Measurements from ENCODE around the gene CASKIN2. TPM values are rescaled to one million over a fixed set of nuclear protein-coding genes. Genes with fewer than 3 reads are reported as not detected.

Gene CASKIN2
- total RNA-seq, 1 donor from 2014 or later, result 5.7 TPM

DNA sequence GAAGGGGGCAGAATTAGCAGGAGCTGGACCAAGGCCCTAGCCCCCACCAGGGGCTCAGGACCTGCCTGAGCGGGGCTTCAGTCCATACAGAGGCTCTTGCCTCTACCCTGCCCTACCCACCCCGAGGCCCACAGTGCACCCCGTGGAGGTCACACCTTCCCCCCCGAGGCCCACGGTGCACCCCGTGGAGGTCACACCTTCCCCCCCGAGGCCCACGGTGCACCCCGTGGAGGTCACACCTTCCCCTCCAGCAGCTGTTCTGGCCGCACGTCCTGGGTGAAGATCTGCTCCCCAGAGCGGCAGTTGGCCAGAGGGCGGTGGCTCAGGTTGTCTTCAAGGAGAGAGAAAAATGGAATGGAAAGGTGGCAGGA, 11.4 kb downstream of the CASKIN2 start:
- no peak overlapping the region for H3K27ac Mint-ChIP-seq
- H3K4me1 ChIP-seq, result no peaks in the 10 kb centered on the region
- H3K4me1 Mint-ChIP-seq, result no peaks in the 10 kb centered on the region
- no peak overlapping the region for H3K4me2 ChIP-seq
- H2AFZ ChIP-seq (replicated peaks), result no peak overlapping the region
- H3K4me3 ChIP-seq, result no peak overlapping the region
- H3K9me3 Mint-ChIP-seq, result no peaks in the 10 kb centered on the region
- no peaks in the 10 kb centered on the region for H3K9me3 ChIP-seq (ENCODE audit: low read depth)
- peaks cover 10% of the 10 kb centered on the region for H3K36me3 Mint-ChIP-seq
- peaks cover 5% of the 10 kb centered on the region for H4K20me1 ChIP-seq (ENCODE audit: low read depth)
- H3K27me3 ChIP-seq, result no peaks in the 10 kb centered on the region
- H3K36me3 ChIP-seq, result no peaks in the 10 kb centered on the region
- H3F3A ChIP-seq (ENCODE audit: low read depth), result no peaks in the 10 kb centered on the region
- no peak overlapping the region for H3K27ac ChIP-seq
- no peak for DNase-seq (ENCODE audit: low spot score)
- no peak overlapping the region for H3K9ac ChIP-seq
- H3K27me3 Mint-ChIP-seq (ENCODE audit: insufficient read depth, low read depth), result peaks cover 2% of the 10 kb centered on the region
- no peak overlapping the region for H3K4me3 Mint-ChIP-seq
- no peaks in the 10 kb centered on the region for H3K79me2 ChIP-seq (ENCODE audit: low read depth)
- TF ChIP-seq EZH2 (IDR thresholded peaks at IDR 0.05), result no peak
- no peak for TF ChIP-seq EZH2phosphoT487 (IDR thresholded peaks at IDR 0.05)
- TF ChIP-seq, protein P1, sequence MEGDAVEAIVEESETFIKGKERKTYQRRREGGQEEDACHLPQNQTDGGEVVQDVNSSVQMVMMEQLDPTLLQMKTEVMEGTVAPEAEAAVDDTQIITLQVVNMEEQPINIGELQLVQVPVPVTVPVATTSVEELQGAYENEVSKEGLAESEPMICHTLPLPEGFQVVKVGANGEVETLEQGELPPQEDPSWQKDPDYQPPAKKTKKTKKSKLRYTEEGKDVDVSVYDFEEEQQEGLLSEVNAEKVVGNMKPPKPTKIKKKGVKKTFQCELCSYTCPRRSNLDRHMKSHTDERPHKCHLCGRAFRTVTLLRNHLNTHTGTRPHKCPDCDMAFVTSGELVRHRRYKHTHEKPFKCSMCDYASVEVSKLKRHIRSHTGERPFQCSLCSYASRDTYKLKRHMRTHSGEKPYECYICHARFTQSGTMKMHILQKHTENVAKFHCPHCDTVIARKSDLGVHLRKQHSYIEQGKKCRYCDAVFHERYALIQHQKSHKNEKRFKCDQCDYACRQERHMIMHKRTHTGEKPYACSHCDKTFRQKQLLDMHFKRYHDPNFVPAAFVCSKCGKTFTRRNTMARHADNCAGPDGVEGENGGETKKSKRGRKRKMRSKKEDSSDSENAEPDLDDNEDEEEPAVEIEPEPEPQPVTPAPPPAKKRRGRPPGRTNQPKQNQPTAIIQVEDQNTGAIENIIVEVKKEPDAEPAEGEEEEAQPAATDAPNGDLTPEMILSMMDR (IDR thresholded peaks at IDR 0.05), result no peak

DNA sequence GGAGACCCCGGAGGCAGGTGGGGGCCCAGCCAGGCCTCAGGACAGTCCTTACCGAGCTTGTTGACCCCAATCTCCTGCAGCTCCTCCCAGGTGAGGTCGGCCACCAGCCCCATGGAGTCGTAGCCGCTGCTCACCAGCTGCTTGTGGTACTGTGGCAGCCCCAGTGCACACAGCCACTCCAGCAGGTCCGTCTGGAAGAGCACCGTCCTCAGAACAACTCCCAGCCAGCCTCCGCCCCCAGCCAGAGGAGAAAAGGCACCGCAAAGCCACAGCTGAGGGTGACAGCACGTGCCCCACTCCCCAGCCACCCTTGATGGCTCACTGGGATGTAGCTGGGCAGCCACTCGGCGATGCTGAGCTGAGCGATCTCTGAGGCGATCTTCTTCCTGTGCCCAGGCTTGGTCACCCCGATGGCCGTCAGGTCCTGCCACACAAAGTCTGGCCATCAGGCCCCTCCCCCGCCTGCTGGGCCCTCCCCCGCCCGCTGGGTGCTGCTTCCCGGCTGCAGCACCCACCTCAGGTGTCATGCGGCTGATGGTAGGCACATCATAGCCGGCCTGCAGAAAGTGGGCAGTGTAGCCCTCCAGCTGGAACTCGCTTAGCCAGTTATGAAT, 11.9 kb downstream of the CASKIN2 start:
- peaks cover 2% of the 10 kb centered on the region for H3K27me3 Mint-ChIP-seq (ENCODE audit: insufficient read depth, low read depth)
- H3K9me3 Mint-ChIP-seq, result no peaks in the 10 kb centered on the region
- Histone ChIP-seq H2AFZ (replicated peaks) (no peak overlapping the region), H3K27me3 (no peaks in the 10 kb centered on the region), H3K79me2 (ENCODE audit: low read depth) (no peaks in the 10 kb centered on the region), H3K4me1 (no peaks in the 10 kb centered on the region), H3K4me2 (no peak overlapping the region), H3K36me3 (no peaks in the 10 kb centered on the region), H3F3A (ENCODE audit: low read depth) (no peaks in the 10 kb centered on the region), H4K20me1 (ENCODE audit: low read depth) (peaks cover 5% of the 10 kb centered on the region), H3K27ac (no peak overlapping the region), H3K9me3 (ENCODE audit: low read depth) (no peaks in the 10 kb centered on the region), H3K4me3 (no peak overlapping the region), H3K9ac (no peak overlapping the region)
- H3K27ac Mint-ChIP-seq, result no peak overlapping the region
- DNase-seq (ENCODE audit: low spot score), result no peak
- peaks cover 10% of the 10 kb centered on the region for H3K36me3 Mint-ChIP-seq
- TF ChIP-seq EZH2phosphoT487 (IDR thresholded peaks at IDR 0.05), result no peak
- TF ChIP-seq, protein P1 (IDR thresholded peaks at IDR 0.05), result no peak
- TF ChIP-seq EZH2 (IDR thresholded peaks at IDR 0.05), result no peak
- no peak overlapping the region for H3K4me3 Mint-ChIP-seq
- H3K4me1 Mint-ChIP-seq, result no peaks in the 10 kb centered on the region

DNA sequence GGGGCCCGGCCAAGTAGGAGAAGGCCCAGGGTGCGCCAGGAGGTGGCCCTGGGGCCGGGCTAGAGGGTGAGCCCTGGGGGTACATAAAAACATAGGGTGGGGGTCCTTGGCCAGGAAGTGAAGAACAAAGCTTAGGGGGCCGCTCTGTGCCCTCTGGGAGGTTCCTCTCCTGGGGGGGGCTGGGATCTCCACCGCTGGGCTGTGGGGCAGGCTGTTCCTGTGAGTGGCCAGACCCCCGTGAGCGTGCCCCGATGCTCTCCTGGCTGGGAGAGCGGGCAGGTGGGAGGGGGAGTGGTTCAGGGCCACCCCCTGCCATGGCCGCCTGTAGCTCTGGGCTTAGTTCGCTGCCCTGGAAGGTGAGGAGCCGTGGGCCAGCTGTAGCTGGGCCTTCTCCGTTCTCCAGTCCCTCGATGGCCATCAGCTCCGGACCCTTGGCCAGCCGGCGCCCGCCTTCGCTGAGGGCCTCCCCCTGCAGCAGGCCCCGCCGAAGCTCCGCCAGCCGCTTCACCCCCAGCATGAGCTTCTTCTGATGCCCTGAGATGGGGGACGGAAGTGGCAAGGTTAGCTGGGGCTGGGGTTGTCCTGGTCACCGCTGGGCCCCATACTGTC, 12.5 kb downstream of the CASKIN2 start:
- Histone ChIP-seq H3K36me3 (no peaks in the 10 kb centered on the region), H3K79me2 (ENCODE audit: low read depth) (no peaks in the 10 kb centered on the region), H3K27me3 (no peaks in the 10 kb centered on the region), H3K9me3 (ENCODE audit: low read depth) (no peaks in the 10 kb centered on the region), H2AFZ (replicated peaks) (no peak overlapping the region), H3F3A (ENCODE audit: low read depth) (no peaks in the 10 kb centered on the region), H3K9ac (no peak overlapping the region), H3K27ac (no peak overlapping the region), H3K4me3 (no peak overlapping the region), H3K4me2 (no peak overlapping the region), H4K20me1 (ENCODE audit: low read depth) (peaks cover 5% of the 10 kb centered on the region), H3K4me1 (no peaks in the 10 kb centered on the region)
- peaks cover 10% of the 10 kb centered on the region for H3K36me3 Mint-ChIP-seq
- H3K4me1 Mint-ChIP-seq, result no peaks in the 10 kb centered on the region
- no peak overlapping the region for H3K4me3 Mint-ChIP-seq
- no peak for DNase-seq (ENCODE audit: low spot score)
- no peak overlapping the region for H3K27ac Mint-ChIP-seq
- H3K9me3 Mint-ChIP-seq, result no peaks in the 10 kb centered on the region
- TF ChIP-seq EZH2 (IDR thresholded peaks at IDR 0.05) (no peak), EZH2phosphoT487 (IDR thresholded peaks at IDR 0.05) (no peak)
- TF ChIP-seq, protein P1 (IDR thresholded peaks at IDR 0.05), result no peak
- peaks cover 2% of the 10 kb centered on the region for H3K27me3 Mint-ChIP-seq (ENCODE audit: insufficient read depth, low read depth)

All from neural progenitor cell (in vitro differentiated cells).